Islet precursor cell (in vitro differentiated cells): ENCODE results near the gene GTF2I.
"Not testable (repeated sequence)": the region's sequence is repeated elsewhere in the genome, so short reads cannot be mapped to it uniquely, and the experiment has no call there.

ENCODE experiments used
- DNase-seq: peaks from one replicate; pipeline ENCODE4 v3.0.0-alpha.2; 2018

The GTF2I gene

GRCh38 chr7:74718336-74718735 is 60.8 kb downstream of the GTF2I start:
- no peak for DNase-seq

- no peak for DNase-seq
Observed at GRCh38 chr7:74722153-74722552, 64.6 kb downstream of the GTF2I start.

- DNase-seq = no peak
Observed at GRCh38 chr7:74725840-74726239, 68.3 kb downstream of the GTF2I start.

- no peak for DNase-seq
Observed at GRCh38 chr7:74726309-74727101, 69.0 kb downstream of the GTF2I start.

GRCh38 chr7:74728686-74729085 is 71.2 kb downstream of the GTF2I start:
- not testable (repeated sequence) for DNase-seq

- DNase-seq = not testable (repeated sequence)
Observed at GRCh38 chr7:74730186-74730585, 72.7 kb downstream of the GTF2I start.

GRCh38 chr7:74739974-74740703 is 82.6 kb downstream of the GTF2I start:
- not testable (repeated sequence) for DNase-seq

GRCh38 chr7:74743936-74744557 is 86.5 kb downstream of the GTF2I start:
- not testable (repeated sequence) for DNase-seq

GRCh38 chr7:74753921-74754482 is 96.5 kb downstream of the GTF2I start:
- not testable (repeated sequence) for DNase-seq

GRCh38 chr7:74756673-74757072 is 99.2 kb downstream of the GTF2I start:
- DNase-seq = not testable (repeated sequence)

- not testable (repeated sequence) for DNase-seq
Observed at GRCh38 chr7:74758268-74758667, 100.8 kb downstream of the GTF2I start.

- not testable (repeated sequence) for DNase-seq
Observed at GRCh38 chr7:74758982-74759381, 101.5 kb downstream of the GTF2I start.

- not testable (repeated sequence) for DNase-seq
Observed at GRCh38 chr7:74765205-74765918, 107.8 kb downstream of the GTF2I start.

- not testable (repeated sequence) for DNase-seq
Observed at GRCh38 chr7:74766509-74766908, 109.0 kb downstream of the GTF2I start.

GRCh38 chr7:74766991-74767390 is 109.5 kb downstream of the GTF2I start:
- DNase-seq = not testable (repeated sequence)

GRCh38 chr7:74770062-74770461 is 112.5 kb downstream of the GTF2I start:
- not testable (repeated sequence) for DNase-seq

- DNase-seq = peak; percentile 53
Observed at GRCh38 chr7:74772093-74772492, 114.6 kb downstream of the GTF2I start.

GRCh38 chr7:74773760-74774750 is 116.5 kb downstream of the GTF2I start, which contains the start of gene NCF1:
TSS of gene NCF1 (plus strand) at chr7:74774011. CDS start at chr7:74774032, 21 bp downstream.
- not testable (repeated sequence) for DNase-seq

GRCh38 chr7:74775111-74775510 is 117.6 kb downstream of the GTF2I start:
- not testable (repeated sequence) for DNase-seq

GRCh38 chr7:74779053-74779452 is 121.5 kb downstream of the GTF2I start:
- not testable (repeated sequence) for DNase-seq

GRCh38 chr7:74781746-74782145 is 124.2 kb downstream of the GTF2I start:
- not testable (repeated sequence) for DNase-seq
